GM18499 (cell line): Measurements from ENCODE around the gene DDX17.

Source experiments
- ATAC-seq: cut with Tn5 transposase; IDR thresholded peaks from one replicate; pipeline ENCODE4 v1.9.1; 2021; ENCODE audit warnings: moderate number of reproducible peaks; ENCODE audit not compliant: insufficient read depth, unreplicated experiment

The DDX17 gene

GRCh38 chr22:38467904-38468442, 38.1 kb downstream of the DDX17 start, which contains the start of gene KDELR3:
Gene KDELR3, plus strand, starts transcription at chr22:38468096. Its CDS starts 138 bp downstream, at chr22:38468234.
- no peak for ATAC-seq

GRCh38 chr22:38467438-38467903, 38.6 kb downstream of the DDX17 start:
- no peak for ATAC-seq

- ATAC-seq = no peak
These were observed 40.2 kb downstream of the DDX17 start for GRCh38 chr22:38465673-38466490.

- no peak for ATAC-seq
These were observed 41.0 kb downstream of the DDX17 start for GRCh38 chr22:38464992-38465672.

- ATAC-seq = no peak
These were observed 42.9 kb downstream of the DDX17 start for GRCh38 chr22:38462960-38463784.

- no peak for ATAC-seq
These were observed 44.6 kb downstream of the DDX17 start for GRCh38 chr22:38461414-38462081.

- ATAC-seq = no peak
These were observed 45.1 kb downstream of the DDX17 start for GRCh38 chr22:38461057-38461413.

GRCh38 chr22:38460426-38460840, 45.7 kb downstream of the DDX17 start:
- no peak for ATAC-seq

- no peak for ATAC-seq
These were observed 49.0 kb downstream of the DDX17 start for GRCh38 chr22:38456841-38457699.

- no peak for ATAC-seq
These were observed 49.8 kb downstream of the DDX17 start for GRCh38 chr22:38456272-38456835.

- ATAC-seq = no peak
These were observed 50.4 kb downstream of the DDX17 start for GRCh38 chr22:38455530-38456271.

- no peak for ATAC-seq
These were observed 51.0 kb downstream of the DDX17 start, which contains the start of gene KCNJ4 for GRCh38 chr22:38455076-38455529. Gene KCNJ4, minus strand, starts transcription at chr22:38455199. Its CDS starts 27,067 bp downstream, at chr22:38428132.

GRCh38 chr22:38454353-38455075, 51.6 kb downstream of the DDX17 start:
- ATAC-seq = no peak

- ATAC-seq = no peak
These were observed 52.1 kb downstream of the DDX17 start for GRCh38 chr22:38453996-38454352.

GRCh38 chr22:38453066-38453672, 52.9 kb downstream of the DDX17 start:
- ATAC-seq = no peak

GRCh38 chr22:38452373-38453065, 53.6 kb downstream of the DDX17 start:
- no peak for ATAC-seq
